Right kidney (tissue), 1 donor: ENCODE data around the gene TSTD1.
"Not testable (repeated sequence)": the region's sequence is repeated elsewhere in the genome, so short reads cannot be mapped to it uniquely, and the experiment has no call there.

Experiments
- DNase-seq: peaks from one replicate; pipeline ENCODE4 v3.0.0-alpha.2; 2016

The TSTD1 gene

DNA sequence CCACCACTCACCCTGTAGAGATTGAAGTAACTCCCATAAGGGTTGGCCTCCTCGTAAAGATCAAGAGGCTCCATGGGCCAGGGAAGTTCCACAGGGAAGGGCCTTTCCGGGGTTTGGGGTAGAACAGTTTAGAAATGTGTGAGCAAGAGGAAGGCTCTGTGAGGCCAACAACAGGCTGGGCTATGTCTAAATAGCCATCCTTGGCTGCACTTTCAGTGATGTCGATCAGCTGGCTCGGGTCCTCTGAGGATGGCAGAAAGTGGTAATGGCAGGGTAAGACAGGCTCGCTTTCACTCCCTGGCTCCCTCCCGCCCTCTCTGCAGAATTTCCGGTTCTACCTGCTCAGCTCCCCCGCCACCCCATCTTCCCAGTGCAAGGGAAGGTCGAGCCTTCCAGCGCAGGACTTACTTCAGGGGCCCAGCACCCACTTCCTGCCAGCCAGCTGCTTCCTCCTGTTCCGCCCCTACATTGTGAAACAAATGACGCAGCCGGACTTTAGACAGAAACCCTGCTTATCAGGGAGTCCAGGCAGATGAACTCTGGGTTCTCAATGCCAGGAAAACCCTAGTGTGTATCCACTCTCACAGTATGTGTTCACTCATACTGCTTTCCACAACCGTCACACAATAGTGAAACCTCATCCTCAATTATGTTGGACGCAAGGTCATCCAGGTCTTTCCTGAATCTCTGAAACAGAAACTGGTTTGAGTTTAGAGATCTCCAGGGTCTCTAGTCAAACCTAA, 25.1 kb downstream of the TSTD1 start:
- peak; percentile 39 for DNase-seq

DNA sequence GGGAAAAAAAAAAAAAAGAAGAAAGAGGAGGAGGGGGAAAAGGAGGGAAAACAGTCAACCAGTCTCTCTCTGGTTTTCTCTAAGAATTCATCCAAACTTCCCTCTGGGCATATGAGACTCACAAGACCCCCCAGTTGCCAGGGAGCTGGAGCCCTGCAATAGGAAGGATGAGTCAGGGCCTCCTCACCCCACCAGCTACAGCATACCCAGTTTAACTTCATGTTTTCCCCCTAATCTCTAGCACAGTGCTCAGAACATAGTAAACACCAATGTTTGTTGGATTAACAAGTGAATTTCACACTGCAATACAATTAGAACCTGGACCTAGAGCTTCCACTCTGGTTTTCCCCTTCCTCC, 25.7 kb downstream of the TSTD1 start:
- DNase-seq: no peak

DNA sequence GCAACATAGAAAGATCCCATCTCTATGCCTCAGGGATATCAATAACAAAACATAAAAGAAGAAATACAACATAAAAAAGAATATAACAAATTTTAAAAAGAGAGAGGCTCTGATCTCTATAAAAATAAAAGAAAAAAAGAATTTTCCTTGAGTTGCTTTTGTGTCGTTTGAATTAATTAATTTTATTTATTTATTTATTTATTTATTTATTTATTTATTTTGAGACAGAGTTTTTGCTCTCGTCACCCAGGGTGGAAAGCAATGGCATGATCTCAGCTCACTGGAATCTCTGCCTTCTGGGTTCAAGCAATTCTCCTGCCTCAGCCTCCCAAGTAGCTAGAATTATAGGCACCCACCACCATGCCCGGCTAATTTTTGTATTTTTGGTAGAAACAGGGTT, 26.3 kb downstream of the TSTD1 start:
- DNase-seq: no peak

DNA sequence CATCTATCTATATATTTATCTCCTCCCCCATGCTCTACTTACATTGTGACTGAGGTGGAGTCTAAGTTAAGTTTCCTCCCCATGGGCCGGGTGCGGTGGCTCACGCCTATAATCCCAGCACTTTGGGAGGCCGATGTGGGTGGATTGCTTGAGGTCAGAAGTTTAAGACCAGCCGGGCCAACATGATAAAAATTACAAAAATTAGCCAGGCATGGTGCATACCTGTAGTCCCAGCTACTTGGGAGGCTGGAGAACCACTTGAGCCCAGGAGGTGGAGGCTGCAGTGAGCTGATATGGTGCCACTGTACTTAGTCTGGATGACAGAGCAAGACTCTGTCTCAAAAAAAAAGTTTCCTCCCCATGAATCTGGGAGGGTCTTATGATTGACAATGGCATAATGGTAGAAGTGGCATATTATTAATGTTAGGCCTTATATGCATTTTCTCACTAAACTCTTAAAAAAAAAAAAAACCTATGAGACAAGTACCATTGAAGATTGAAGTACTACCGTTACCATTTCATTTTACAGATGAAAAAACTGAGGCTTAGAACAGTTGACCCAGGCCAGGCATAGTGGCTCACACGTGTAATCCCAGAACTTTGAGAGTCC, 29.1 kb downstream of the TSTD1 start:
- DNase-seq: no peak

DNA sequence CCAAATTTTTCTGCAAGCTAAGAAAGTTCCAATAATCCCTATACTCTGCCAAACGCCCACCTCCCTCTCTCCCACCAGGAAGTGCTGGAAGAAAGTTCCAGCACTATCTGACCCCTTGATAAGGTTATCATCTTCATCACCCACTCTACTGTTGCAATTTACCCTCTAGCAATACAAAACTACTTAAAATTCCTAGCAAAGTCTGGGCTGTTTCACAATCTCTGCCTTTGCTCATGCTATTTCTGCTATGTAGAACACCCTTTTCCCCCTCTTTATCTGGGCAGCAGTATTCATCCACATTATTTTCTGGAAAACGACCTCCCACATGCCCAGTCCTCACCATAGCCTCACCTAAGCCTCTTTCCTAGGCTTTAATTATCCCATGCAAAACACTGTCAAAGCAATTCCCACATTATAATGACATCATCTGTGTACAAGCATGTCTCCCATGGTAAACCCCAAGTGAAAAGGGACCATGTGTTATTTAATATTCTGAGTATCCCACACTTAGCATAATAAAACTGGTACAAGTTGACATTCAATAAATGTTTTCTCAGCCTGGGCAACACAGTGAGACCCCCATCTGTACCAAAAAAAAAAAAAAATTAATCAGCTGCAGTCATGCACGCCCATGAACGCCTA, 29.8 kb downstream of the TSTD1 start:
- no peak for DNase-seq

DNA sequence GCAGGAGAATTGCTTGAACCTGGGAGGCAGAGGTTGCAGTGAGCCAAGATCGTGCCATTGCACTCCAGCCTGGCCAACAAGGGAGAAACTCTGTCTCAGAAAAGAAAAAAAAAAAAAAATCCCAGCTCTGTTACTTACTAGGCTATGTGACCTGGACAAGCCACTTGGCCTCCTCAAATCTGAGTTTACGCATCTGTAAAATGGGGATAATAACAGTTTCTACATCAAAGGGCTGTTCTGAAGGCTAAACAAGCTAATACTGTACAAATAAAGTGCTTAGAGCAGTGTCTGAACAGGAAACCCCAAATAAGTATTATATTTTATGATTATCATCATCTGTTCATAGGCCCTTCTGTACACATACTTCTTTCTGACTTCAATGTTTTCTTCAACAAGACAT, 31.4 kb downstream of the TSTD1 start:
- DNase-seq: no peak

DNA sequence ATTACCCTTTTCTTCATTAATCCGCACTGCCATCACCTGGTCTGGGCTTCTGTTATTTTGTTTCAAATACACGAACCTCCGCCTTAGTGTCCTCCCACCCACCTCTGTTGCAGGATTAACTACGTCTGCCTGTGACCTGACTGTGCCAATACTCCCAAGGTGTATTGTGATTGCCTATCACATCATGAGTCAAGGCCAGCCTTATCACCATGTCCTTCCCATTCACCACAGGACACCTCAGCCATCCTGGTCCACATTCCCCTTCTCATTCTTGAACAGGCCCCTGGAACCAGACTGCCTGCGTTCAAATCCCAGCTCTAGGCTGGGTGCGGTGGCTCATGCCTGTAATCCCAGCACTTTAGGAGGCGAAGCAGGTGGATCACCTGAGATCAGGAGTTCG, 32.2 kb downstream of the TSTD1 start:
- no peak for DNase-seq

DNA sequence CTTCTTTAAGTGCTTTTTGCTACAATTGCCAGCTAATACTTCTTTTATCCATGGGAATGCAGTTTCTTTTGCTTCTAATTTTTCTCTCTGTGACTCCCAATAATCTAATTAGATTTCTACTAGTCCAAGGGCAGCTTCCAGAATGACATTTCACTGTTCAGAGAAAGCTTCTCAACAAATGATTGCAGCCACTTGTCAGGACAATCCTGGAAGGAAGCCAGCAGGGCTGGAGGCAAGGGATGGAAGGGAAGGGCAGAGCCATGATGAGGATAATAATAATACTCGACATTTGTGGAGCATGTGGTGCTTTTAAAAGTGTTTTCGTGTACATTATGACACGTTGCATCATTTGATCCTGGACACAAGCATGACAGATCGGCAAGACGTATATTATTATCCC, 37.2 kb downstream of the TSTD1 start:
- no peak for DNase-seq

DNA sequence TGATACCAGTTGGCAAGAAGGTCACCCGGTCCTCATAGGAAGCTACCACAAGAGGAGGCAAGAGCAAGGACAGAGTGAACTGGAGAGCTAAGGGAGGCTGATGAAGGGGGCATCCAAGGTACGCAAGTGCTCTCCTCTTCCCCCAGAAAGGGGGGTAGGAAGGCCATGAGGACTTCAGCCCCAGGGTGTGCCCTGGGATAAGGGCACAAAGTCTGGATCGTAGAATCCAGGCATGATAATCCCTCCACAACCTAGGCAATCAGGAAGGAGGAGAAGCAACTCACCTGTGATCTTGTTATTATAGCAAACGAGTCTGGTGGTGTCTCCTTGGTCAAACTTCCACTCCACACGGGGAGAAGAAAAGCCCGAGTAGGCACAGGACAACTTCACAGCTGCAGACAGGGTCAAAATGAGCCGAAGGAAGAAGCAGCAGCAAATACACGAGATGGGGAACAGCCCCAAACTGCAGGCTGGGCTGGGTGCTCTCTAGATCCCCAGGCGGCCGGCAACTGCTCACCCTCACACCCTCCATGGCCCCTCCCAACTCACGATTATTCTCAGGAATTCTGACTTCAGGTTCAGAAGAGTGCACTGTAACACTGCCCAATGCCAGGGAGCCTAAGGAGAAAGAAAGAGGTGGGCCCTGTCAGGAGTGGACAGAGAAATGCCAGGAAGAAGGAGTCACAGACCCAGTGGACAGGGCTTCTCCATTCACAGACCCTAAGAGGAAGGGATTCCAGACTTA, 37.9 kb downstream of the TSTD1 start:
- no peak for DNase-seq

DNA sequence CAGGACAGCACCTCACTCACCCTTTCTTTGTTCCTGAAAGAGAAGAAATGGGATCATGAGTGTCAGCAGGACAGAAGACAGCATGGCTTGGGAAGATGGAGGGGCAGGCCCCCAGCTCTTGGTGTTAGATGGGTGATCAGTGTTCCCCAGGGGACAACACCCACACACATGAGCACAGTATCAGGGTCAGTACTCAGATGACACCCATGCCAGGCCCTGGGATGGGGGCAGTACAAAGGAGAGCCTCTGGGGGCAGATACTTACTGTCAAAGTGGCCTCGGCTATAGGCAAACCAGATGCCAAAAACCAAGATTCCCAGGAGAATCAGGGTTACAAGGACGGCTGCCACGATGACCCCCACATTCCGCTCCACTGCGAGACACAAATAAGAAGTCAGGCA, 39.4 kb downstream of the TSTD1 start:
- DNase-seq: no peak

DNA sequence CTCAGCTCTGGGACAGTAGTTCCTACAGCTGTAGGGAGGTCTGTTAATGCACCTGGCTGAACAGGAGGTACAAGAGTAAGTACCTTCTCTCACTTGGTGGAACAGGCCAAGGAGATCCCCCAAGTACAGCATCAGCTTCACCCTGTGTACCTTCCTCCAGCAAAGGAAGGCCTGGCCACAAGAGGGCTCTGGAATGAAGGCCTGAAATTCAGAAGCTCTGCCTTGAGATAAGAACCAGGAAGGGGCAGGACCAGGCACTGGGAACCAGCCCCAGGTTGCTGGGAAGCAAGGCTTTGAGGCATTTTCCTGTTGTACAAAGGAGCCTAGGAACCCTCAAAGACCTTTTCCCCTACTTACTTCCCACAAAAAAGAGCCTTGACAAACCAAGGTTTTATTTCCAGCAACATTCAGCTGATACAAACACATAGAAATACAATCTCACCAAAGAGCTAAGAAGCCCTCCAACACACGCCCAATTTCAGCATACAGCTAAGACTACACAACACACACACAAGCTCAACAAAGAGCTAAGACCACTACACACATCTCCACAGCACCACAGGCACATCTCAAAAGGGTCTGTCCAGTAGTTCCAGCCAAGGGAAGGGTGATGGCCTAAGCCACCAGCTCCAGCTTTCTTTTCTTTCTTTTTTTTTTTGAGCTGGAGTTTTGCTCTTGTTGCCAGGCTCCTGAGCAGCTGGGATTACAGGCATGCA, 41.3 kb downstream of the TSTD1 start:
- no peak for DNase-seq

DNA sequence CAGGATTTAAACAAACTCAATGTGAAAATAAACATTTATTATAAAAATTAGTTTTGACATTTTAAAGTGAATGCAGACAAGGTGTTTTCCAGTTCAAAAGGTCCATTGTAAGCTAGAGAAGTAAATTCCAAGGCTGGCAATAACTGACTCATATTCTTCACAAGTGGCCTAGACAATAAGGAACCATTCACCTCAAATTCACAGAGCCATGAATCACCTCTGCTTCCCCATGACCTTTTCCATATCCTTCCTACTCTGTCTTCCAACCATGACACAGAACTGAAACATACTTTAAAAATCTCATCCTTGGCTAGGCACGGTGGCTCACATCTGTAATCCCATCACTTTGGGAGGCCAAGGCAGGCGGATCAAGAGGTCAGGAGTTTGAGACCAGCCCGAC, 42.6 kb downstream of the TSTD1 start:
- DNase-seq: no peak

DNA sequence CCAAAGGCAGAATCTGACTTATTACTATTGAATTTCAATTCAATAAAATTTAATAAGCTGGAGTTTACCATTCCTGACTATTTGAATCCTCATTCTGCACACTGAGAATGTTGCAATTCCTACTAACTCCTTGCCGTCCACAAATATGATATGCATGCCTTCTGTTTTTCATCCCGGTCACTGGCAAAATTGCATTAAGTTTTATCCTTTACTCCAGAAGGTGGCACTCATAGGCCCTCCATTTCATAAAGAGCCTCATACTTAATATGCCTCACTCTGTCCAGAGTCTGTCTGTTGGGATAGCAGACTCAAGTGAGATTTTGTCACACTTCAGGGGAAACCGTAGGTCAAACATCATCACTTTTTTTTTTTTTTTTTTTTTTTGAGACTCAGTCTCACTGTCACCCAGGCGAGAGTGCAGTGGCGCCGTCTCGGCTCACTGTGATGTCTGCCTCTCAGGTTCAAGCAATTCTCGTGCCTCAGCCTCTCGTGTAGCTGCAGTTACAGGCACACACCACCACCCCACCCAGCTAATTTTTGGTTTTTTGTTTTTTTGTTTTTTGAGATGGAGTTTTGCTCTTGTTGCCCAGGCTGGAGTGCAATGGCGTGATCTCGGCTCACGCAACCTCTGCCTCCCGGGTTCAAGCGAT, 45.1 kb downstream of the TSTD1 start:
- no peak for DNase-seq

DNA sequence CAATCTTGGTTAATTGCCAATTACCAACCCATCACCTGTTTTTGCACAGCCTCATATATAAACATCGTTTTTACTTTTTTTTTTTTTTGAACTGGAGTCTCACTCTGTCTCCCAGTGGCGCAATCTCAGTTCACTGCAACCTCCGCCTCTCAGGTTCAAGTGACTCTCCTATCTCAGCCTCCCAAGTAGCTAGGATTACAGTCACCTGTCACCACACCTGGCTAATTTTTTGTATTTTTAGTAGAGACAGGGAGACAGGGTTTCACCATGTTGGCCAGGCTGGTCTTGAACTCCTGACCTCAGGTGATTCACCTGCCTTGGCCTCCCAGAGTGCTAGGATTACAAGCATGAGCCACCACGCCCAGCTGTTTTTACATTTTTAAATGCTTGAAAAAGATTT, 46.7 kb downstream of the TSTD1 start:
- DNase-seq: not testable (repeated sequence)
